Endothelial cell (in vitro differentiated cells): ENCODE measurements around the gene NKIRAS1. TPM values are rescaled to one million over a fixed set of nuclear protein-coding genes. Genes with fewer than 3 reads are reported as not detected.

Experiments
- DNase-seq: peaks from one replicate; pipeline ENCODE4 v3.0.0; 2021; ENCODE audit warnings: low spot score
- H3K27ac Mint-ChIP-seq: one replicate; pipeline ENCODE4 v1.8.0; 2021; ENCODE audit warnings: mixed read lengths, inconsistent platforms; ENCODE audit not compliant: unreplicated experiment
- H3K27me3 Mint-ChIP-seq: one replicate; pipeline ENCODE4 v1.8.0; 2021; ENCODE audit warnings: mild to moderate bottlenecking, moderate library complexity, mixed read lengths, inconsistent platforms; ENCODE audit not compliant: unreplicated experiment
- H3K36me3 Mint-ChIP-seq: one replicate; pipeline ENCODE4 v1.8.0; 2021; ENCODE audit warnings: mild to moderate bottlenecking, low read depth, mixed read lengths, inconsistent platforms; ENCODE audit not compliant: unreplicated experiment
- H3K4me1 Mint-ChIP-seq: one replicate; pipeline ENCODE4 v1.8.0; 2021; ENCODE audit warnings: mild to moderate bottlenecking, mixed read lengths, inconsistent platforms; ENCODE audit not compliant: unreplicated experiment
- H3K4me3 Mint-ChIP-seq: one replicate; pipeline ENCODE4 v1.8.0; 2021; ENCODE audit warnings: mild to moderate bottlenecking, mixed read lengths, inconsistent platforms; ENCODE audit not compliant: unreplicated experiment
- H3K9me3 Mint-ChIP-seq: one replicate; pipeline ENCODE4 v1.8.0; 2021; ENCODE audit warnings: mixed read lengths, inconsistent platforms; ENCODE audit not compliant: unreplicated experiment
- CTCF ChIP-seq: fragments of 200-600 bp; sonication (generic); IDR thresholded peaks from one replicate; pipeline ENCODE4 v1.5.0; 2021; ENCODE audit warnings: antibody characterized with exemption; ENCODE audit not compliant: unreplicated experiment
- total RNA-seq: library from RNA; stranded (reverse); fragmentation: NEBNext Ultra II Directional; extraction: Animal tissue kit (Norgen Biotek cat#: 25700); gene quantifications from one replicate; pipeline ENCODE4 v1.2.1, GENCODE V29; 2021; ENCODE audit not compliant: unreplicated experiment

Gene NKIRAS1
- total RNA-seq, 1 donor from 2014 or later, result 4.3 TPM

GRCh38 chr3:23867838-23868237 lies 49.0 kb downstream of the NKIRAS1 start:
- DNase-seq, result no peak
- H3K36me3 Mint-ChIP-seq, result no peaks in the 10 kb centered on the region
- peaks cover 4% of the 10 kb centered on the region for H3K27me3 Mint-ChIP-seq
- H3K4me1 Mint-ChIP-seq, result peaks cover 33% of the 10 kb centered on the region
- no peak overlapping the region for H3K27ac Mint-ChIP-seq
- H3K4me3 Mint-ChIP-seq, result no peak overlapping the region
- no peaks in the 10 kb centered on the region for H3K9me3 Mint-ChIP-seq
- no peak for TF ChIP-seq CTCF

DNA sequence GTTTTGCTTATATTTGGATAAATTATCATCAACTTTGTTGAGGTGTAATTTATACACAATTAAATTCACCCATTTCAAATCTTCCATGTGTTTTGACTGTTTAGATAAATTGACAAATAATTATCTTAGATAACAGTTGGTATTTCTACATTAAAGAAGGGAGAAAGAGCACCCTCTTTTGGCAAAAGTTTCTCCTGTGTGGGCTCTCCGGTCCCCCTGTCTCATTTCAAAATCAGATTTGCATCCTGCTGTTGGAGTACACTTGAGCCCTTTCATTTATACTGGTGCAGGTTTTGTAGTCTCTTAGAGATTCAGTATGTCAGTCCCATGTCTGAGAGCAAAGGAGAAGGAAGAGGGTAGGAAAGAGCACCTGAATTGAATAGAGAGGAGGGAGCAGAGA lies 49.4 kb downstream of the NKIRAS1 start:
- no peak for DNase-seq
- Mint-ChIP-seq H3K4me3 (no peak overlapping the region), H3K4me1 (peaks cover 34% of the 10 kb centered on the region), H3K9me3 (no peaks in the 10 kb centered on the region), H3K36me3 (peaks cover under 1% of the 10 kb centered on the region), H3K27me3 (peaks cover 4% of the 10 kb centered on the region), H3K27ac (no peak overlapping the region)
- TF ChIP-seq CTCF, result no peak

- Mint-ChIP-seq H3K27ac (peak overlapping the region; percentile 58), H3K9me3 (no peaks in the 10 kb centered on the region), H3K27me3 (peaks cover 4% of the 10 kb centered on the region), H3K36me3 (peaks cover 10% of the 10 kb centered on the region), H3K4me3 (peak overlapping the region; percentile 2), H3K4me1 (peaks cover 42% of the 10 kb centered on the region)
- no peak for TF ChIP-seq CTCF
- peak; percentile 26 for DNase-seq
Observed at GRCh38 chr3:23865595-23866396, 51.0 kb downstream of the NKIRAS1 start.

GRCh38 chr3:23864931-23865330 lies 51.9 kb downstream of the NKIRAS1 start:
- no peak for DNase-seq
- H3K36me3 Mint-ChIP-seq, result peaks cover 10% of the 10 kb centered on the region
- H3K27me3 Mint-ChIP-seq, result peaks cover 4% of the 10 kb centered on the region
- no peak overlapping the region for H3K27ac Mint-ChIP-seq
- no peak overlapping the region for H3K4me3 Mint-ChIP-seq
- H3K4me1 Mint-ChIP-seq, result peaks cover 42% of the 10 kb centered on the region
- no peaks in the 10 kb centered on the region for H3K9me3 Mint-ChIP-seq
- no peak for TF ChIP-seq CTCF

GRCh38 chr3:23863060-23863459 lies 53.7 kb downstream of the NKIRAS1 start:
- no peak for TF ChIP-seq CTCF
- Mint-ChIP-seq H3K36me3 (peaks cover 10% of the 10 kb centered on the region), H3K27me3 (peaks cover 6% of the 10 kb centered on the region), H3K4me3 (peak overlapping the region; percentile 19), H3K9me3 (no peaks in the 10 kb centered on the region), H3K4me1 (peaks cover 47% of the 10 kb centered on the region), H3K27ac (no peak overlapping the region)
- DNase-seq, result no peak
